IMR-90 (cell line): ENCODE data around the gene POLD1. TPM values are rescaled to one million over a fixed set of nuclear protein-coding genes. Genes with fewer than 3 reads are reported as not detected.

Source experiments
- ATAC-seq: fragments of 200-7000 bp; cut with Tn5 transposase; 2 replicates; pipeline ENCODE4 v1.9.1; 2020; ENCODE audit warnings: low read depth, mild to moderate bottlenecking, moderate library complexity
- BruUV-seq: library from RNA; stranded (reverse); fragments of 400-500 nt; replicated peaks from 2 replicates; lab custom pipeline; 2021; lab: Mats Ljungman, UMichigan
- CTCF ChIA-PET: fragments of 300-600 bp; formaldehyde crosslinking; extraction: SDS; loops from one replicate; lab custom pipeline; 2021; ENCODE audit warnings: antibody characterized with exemption; lab: Yijun Ruan, JAX
- POLR2A ChIA-PET: fragments of 300-600 bp; sonication (Branson Sonifier 250); formaldehyde crosslinking; loops from one replicate; lab custom pipeline; 2022; ENCODE audit warnings: antibody characterized with exemption; ENCODE audit not compliant: unreplicated experiment; lab: Charles Lee
- DNase-seq: peaks from one replicate; pipeline ENCODE4 v3.0.0; 2013
- H2AFZ ChIP-seq: replicated peaks from 2 replicates; pipeline ENCODE3; 2013; ENCODE audit warnings: low read length, mild to moderate bottlenecking; ENCODE audit not compliant: poor library complexity
- H2AK5ac ChIP-seq: 2 replicates; pipeline ENCODE4 v1.6.1; 2013; ENCODE audit warnings: low read depth, low read length, inconsistent platforms
- H2AK9ac ChIP-seq: replicated peaks from 2 replicates; pipeline ENCODE3; 2013; ENCODE audit warnings: mild to moderate bottlenecking, low read depth, low read length, moderate library complexity; ENCODE audit not compliant: poor library complexity
- H2BK120ac ChIP-seq: 2 replicates; pipeline ENCODE4 v1.6.1; 2013; ENCODE audit warnings: low read depth, low read length, inconsistent platforms
- H2BK15ac ChIP-seq: 3 replicates; pipeline ENCODE4 v1.6.1; 2013; ENCODE audit warnings: low read depth, low read length, inconsistent platforms
- H2BK20ac ChIP-seq: 2 replicates; pipeline ENCODE4 v1.6.1; 2013; ENCODE audit warnings: low read depth, mild to moderate bottlenecking, inconsistent platforms, low read length, moderate library complexity
- H2BK5ac ChIP-seq: 2 replicates; pipeline ENCODE4 v1.6.1; 2013; ENCODE audit warnings: mild to moderate bottlenecking, low read depth, low read length, inconsistent platforms; ENCODE audit not compliant: poor library complexity, severe bottlenecking
- H3K14ac ChIP-seq: replicated peaks from 2 replicates; pipeline ENCODE4 v1.6.1; 2013; ENCODE audit warnings: low read depth, low read length, inconsistent platforms
- H3K18ac ChIP-seq: 2 replicates; pipeline ENCODE4 v1.6.1; 2013; ENCODE audit warnings: low read depth, low read length, control low read depth
- H3K23ac ChIP-seq: 2 replicates; pipeline ENCODE4 v1.6.1; 2013; ENCODE audit warnings: low read depth, low read length, inconsistent platforms
- H3K27ac ChIP-seq: 2 replicates; pipeline ENCODE4 v1.5.1; 2013; ENCODE audit warnings: mild to moderate bottlenecking, control low read depth, low read length; ENCODE audit not compliant: insufficient read depth
- H3K27me3 ChIP-seq: 2 replicates; pipeline ENCODE4 v1.6.1; 2013; ENCODE audit warnings: low read length; ENCODE audit not compliant: control insufficient read depth, insufficient read depth
- H3K36me3 ChIP-seq: 2 replicates; pipeline ENCODE4 v1.6.1; 2013; ENCODE audit warnings: low read length, mixed read lengths; ENCODE audit not compliant: control insufficient read depth, insufficient read depth
- H3K4ac ChIP-seq: 2 replicates; pipeline ENCODE4 v1.6.1; 2013; ENCODE audit warnings: low read depth, low read length, inconsistent platforms
- H3K4me1 ChIP-seq: 2 replicates; pipeline ENCODE4 v1.6.1; 2013; ENCODE audit warnings: low read length, mixed read lengths; ENCODE audit not compliant: control insufficient read depth, insufficient read depth
- H3K4me2 ChIP-seq: 2 replicates; pipeline ENCODE4 v1.6.1; 2013; ENCODE audit warnings: low read depth, mild to moderate bottlenecking, control low read depth, low read length, moderate library complexity
- H3K4me3 ChIP-seq: 2 replicates; pipeline ENCODE4 v1.5.1; 2013; ENCODE audit warnings: low read depth, mild to moderate bottlenecking, control low read depth, low read length, moderate library complexity; ENCODE audit not compliant: insufficient read depth
- H3K56ac ChIP-seq: 2 replicates; pipeline ENCODE4 v1.6.1; 2013; ENCODE audit warnings: low read length, inconsistent platforms; ENCODE audit not compliant: insufficient read depth; ENCODE audit errors: extremely low read depth
- H3K79me1 ChIP-seq, 2 experiments: 2 replicates each; pipeline ENCODE4 v1.6.1; 2013; ENCODE audit warnings: low read length in 2 of 2, inconsistent platforms in 1 of 2, low read depth in 1 of 2
- H3K9ac ChIP-seq: 2 replicates; pipeline ENCODE4 v1.6.1; 2013; ENCODE audit warnings: low read depth, low read length, control low read depth
- H3K9me1 ChIP-seq: 2 replicates; pipeline ENCODE4 v1.6.1; 2013; ENCODE audit warnings: low read length, inconsistent platforms; ENCODE audit not compliant: insufficient read depth
- H3K9me3 ChIP-seq: 2 replicates; pipeline ENCODE4 v1.6.1; 2013; ENCODE audit warnings: low read length; ENCODE audit not compliant: control insufficient read depth, insufficient read depth
- H4K20me1 ChIP-seq: 2 replicates; pipeline ENCODE4 v1.6.1; 2013; ENCODE audit warnings: low read length, inconsistent platforms; ENCODE audit not compliant: insufficient read depth
- H4K5ac ChIP-seq: 2 replicates; pipeline ENCODE4 v1.6.1; 2013; ENCODE audit warnings: mild to moderate bottlenecking, low read depth, low read length, control low read depth
- H4K8ac ChIP-seq, 2 experiments: 2 replicates each; pipeline ENCODE4 v1.6.1; 2013; ENCODE audit warnings: low read depth in 2 of 2, low read length in 2 of 2, control low read depth in 1 of 2, inconsistent platforms in 1 of 2
- H4K91ac ChIP-seq: 2 replicates; pipeline ENCODE4 v1.6.1; 2013; ENCODE audit warnings: low read depth, low read length, inconsistent platforms; ENCODE audit not compliant: insufficient read depth
- BHLHE40 ChIP-seq: fragments of 150-350 bp; IDR thresholded peaks from 2 replicates; pipeline ENCODE4 v1.6.1; 2016; ENCODE audit warnings: mild to moderate bottlenecking, low read depth, low read length
- CEBPB ChIP-seq: IDR thresholded peaks from 2 replicates; pipeline ENCODE4 v1.6.1; 2012; ENCODE audit warnings: low read depth, low read length, improper control_type of control experiment
- CHD1 ChIP-seq: IDR thresholded peaks from 2 replicates; pipeline ENCODE4 v1.6.1; 2012; ENCODE audit warnings: low read depth, low read length, improper control_type of control experiment
- ELK1 ChIP-seq: fragments of 150-350 bp; IDR thresholded peaks from 2 replicates; pipeline ENCODE4 v1.6.1; 2016; ENCODE audit warnings: low read depth, mild to moderate bottlenecking, low read length, moderate library complexity, borderline replicate concordance
- FOS ChIP-seq: fragments of 150-350 bp; IDR thresholded peaks from 2 replicates; pipeline ENCODE4 v1.6.1; 2016; ENCODE audit warnings: low read depth, low read length
- MAFK ChIP-seq: IDR thresholded peaks from 2 replicates; pipeline ENCODE4 v1.6.1; 2012; ENCODE audit warnings: low read depth, low read length, improper control_type of control experiment
- MAZ ChIP-seq: IDR thresholded peaks from 2 replicates; pipeline ENCODE4 v1.6.1; 2012; ENCODE audit warnings: low read depth, mild to moderate bottlenecking, low read length, improper control_type of control experiment, moderate library complexity, borderline replicate concordance
- MXI1 ChIP-seq: IDR thresholded peaks from 2 replicates; pipeline ENCODE4 v1.6.1; 2012; ENCODE audit warnings: low read depth, mild to moderate bottlenecking, low read length, moderate library complexity, borderline replicate concordance
- NFE2L2 ChIP-seq: fragments of 150-350 bp; IDR thresholded peaks from 2 replicates; pipeline ENCODE4 v1.6.1; 2016; ENCODE audit warnings: low read depth, mild to moderate bottlenecking, low read length
- POLR2A ChIP-seq: IDR thresholded peaks from 2 replicates; pipeline ENCODE4 v1.6.1; 2012; ENCODE audit warnings: mild to moderate bottlenecking, low read depth, low read length
- RAD21 ChIP-seq: IDR thresholded peaks from 2 replicates; pipeline ENCODE4 v1.6.1; 2012; ENCODE audit warnings: low read length, improper control_type of control experiment
- RCOR1 ChIP-seq: IDR thresholded peaks from 2 replicates; pipeline ENCODE4 v1.6.1; 2012; ENCODE audit warnings: mild to moderate bottlenecking, low read length, improper control_type of control experiment; ENCODE audit not compliant: insufficient replicate concordance
- RFX5 ChIP-seq: IDR thresholded peaks from 2 replicates; pipeline ENCODE4 v1.8.0; 2012; ENCODE audit warnings: low read depth, mild to moderate bottlenecking, low read length, moderate library complexity
- SMC3 ChIP-seq: fragments of 150-350 bp; IDR thresholded peaks from 2 replicates; pipeline ENCODE4 v1.6.1; 2016; ENCODE audit warnings: low read depth, mild to moderate bottlenecking, antibody characterized with exemption, low read length, moderate library complexity
- USF2 ChIP-seq: fragments of 150-350 bp; IDR thresholded peaks from 2 replicates; pipeline ENCODE4 v1.6.1; 2017; ENCODE audit warnings: mild to moderate bottlenecking, antibody characterized with exemption, low read length, low read depth
- WGBS, 2 experiments: methylation state at CpG; one replicate each; pipeline versions ENCODE4 v1.1.5 to v1.1.7; 2013; ENCODE audit warnings: missing lambda C conversion rate in 2 of 2; ENCODE audit not compliant: insufficient read length in 1 of 2; ENCODE audit errors: extremely low coverage in 2 of 2; 5-methylcytosine and 5-hydroxymethylcytosine counted together
- dilution Hi-C: fragments of 300-500 bp; cut with HindIII; formaldehyde crosslinking; loops from one replicate; pipeline ENCODE4 v1.14.3; 2018; ENCODE audit warnings: low sequenced_read_pairs; ENCODE audit not compliant: unreplicated experiment
- in situ Hi-C: fragments of 300-500 bp; cut with MboI; formaldehyde crosslinking; loops from 3 replicates; pipeline ENCODE4 v1.14.3; 2019; ENCODE audit warnings: low sequenced_read_pairs, inconsistent platforms, mixed read lengths
- intact Hi-C: fragments of 100-400 bp; cut with micrococcal nuclease; formaldehyde crosslinking; loops from 2 replicates; pipeline ENCODE4 v1.10.0; 2022
- polyA plus RNA-seq, 3 experiments: library from polyadenylated mRNA; depleted of rRNA; stranded (reverse); fragments of >200 nt; gene quantifications; 2 replicates each; pipeline ENCODE4 v1.2.3, GENCODE V29; 2012; ENCODE audit warnings: low replicate concordance in 1 of 3
- total RNA-seq: library from RNA; depleted of rRNA; stranded (reverse); fragments of >200 nt; gene quantifications from 2 replicates; pipeline ENCODE4 v1.2.3, GENCODE V29; 2012
- TF ChIP-seq, protein P1 (sequence below): conservative IDR thresholded peaks from 2 replicates; pipeline ENCODE4 v1.5.1; 2012; ENCODE audit warnings: mild to moderate bottlenecking, low read depth, low read length, improper control_type of control experiment

The POLD1 gene
- total and polyA plus RNA-seq, 2 of the 4 experiments (the other 2 are of a cell fraction): 13.8 to 28.9 TPM

GRCh38 chr19:50458396-50459066 lies 74.4 kb downstream of the POLD1 start:
- H2BK20ac ChIP-seq: no peak overlapping the region
- TF ChIP-seq POLR2A (no peak), MAZ (no peak), FOS (no peak), MXI1 (no peak), CHD1 (no peak), NFE2L2 (no peak), MAFK (no peak), USF2 (no peak), RAD21 (no peak), BHLHE40 (no peak; the same call in 1 of the 2 replicates), RFX5 (no peak), CEBPB (no peak), ELK1 (no peak), SMC3 (no peak), RCOR1 (no peak)
- TF ChIP-seq, protein P1, sequence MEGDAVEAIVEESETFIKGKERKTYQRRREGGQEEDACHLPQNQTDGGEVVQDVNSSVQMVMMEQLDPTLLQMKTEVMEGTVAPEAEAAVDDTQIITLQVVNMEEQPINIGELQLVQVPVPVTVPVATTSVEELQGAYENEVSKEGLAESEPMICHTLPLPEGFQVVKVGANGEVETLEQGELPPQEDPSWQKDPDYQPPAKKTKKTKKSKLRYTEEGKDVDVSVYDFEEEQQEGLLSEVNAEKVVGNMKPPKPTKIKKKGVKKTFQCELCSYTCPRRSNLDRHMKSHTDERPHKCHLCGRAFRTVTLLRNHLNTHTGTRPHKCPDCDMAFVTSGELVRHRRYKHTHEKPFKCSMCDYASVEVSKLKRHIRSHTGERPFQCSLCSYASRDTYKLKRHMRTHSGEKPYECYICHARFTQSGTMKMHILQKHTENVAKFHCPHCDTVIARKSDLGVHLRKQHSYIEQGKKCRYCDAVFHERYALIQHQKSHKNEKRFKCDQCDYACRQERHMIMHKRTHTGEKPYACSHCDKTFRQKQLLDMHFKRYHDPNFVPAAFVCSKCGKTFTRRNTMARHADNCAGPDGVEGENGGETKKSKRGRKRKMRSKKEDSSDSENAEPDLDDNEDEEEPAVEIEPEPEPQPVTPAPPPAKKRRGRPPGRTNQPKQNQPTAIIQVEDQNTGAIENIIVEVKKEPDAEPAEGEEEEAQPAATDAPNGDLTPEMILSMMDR: no peak
- H3K56ac ChIP-seq: no peak overlapping the region
- H4K91ac ChIP-seq: no peak overlapping the region
- H4K8ac ChIP-seq: no peak overlapping the region
- dilution Hi-C loops (no loop called here), intact Hi-C loops (no loop called here), in situ Hi-C loops (no loop called here)
- DNase-seq (peak; percentile 6), ATAC-seq (peak; percentile 38; the same call in 1 of the 2 replicates)
- CTCF ChIA-PET: no interaction called here
- no peak overlapping the region for H2BK120ac ChIP-seq
- H3K9ac ChIP-seq: no peak overlapping the region
- H2AFZ ChIP-seq: peak overlapping the region; percentile 53
- peak overlapping the region; percentile 14; the same call in 1 of the 2 replicates for H3K4me2 ChIP-seq
- no peaks in the 10 kb centered on the region for H3K36me3 ChIP-seq
- H3K9me3 ChIP-seq: no peaks in the 10 kb centered on the region
- WGBS, 2 experiments: 29% methylated on average over 27 of the region's 50 CpGs; no CpG with 5 or more reads in 1 of the 2 experiments
- H3K4ac ChIP-seq: no peak overlapping the region
- no peak overlapping the region for H2AK5ac ChIP-seq
- H3K4me1 ChIP-seq: no peaks in the 10 kb centered on the region
- peaks cover 12% of the 10 kb centered on the region; the same call in 1 of the 2 replicates for H3K27me3 ChIP-seq
- no peak overlapping the region for H4K5ac ChIP-seq
- H2BK15ac ChIP-seq: no peak overlapping the region
- H3K9me1 ChIP-seq: no peaks in the 10 kb centered on the region
- POLR2A ChIA-PET: no interaction called here
- no peaks in the 10 kb centered on the region for H3K79me1 ChIP-seq
- H3K14ac ChIP-seq: no peak overlapping the region
- no peak overlapping the region for H3K27ac ChIP-seq
- no TSS peak for BruUV-seq
- H2BK5ac ChIP-seq: no peak overlapping the region
- H3K23ac ChIP-seq: no peak overlapping the region
- no peak overlapping the region for H2AK9ac ChIP-seq
- no peak overlapping the region for H3K18ac ChIP-seq
- no peaks in the 10 kb centered on the region for H4K20me1 ChIP-seq
- 0 out of 2 replicates have a peak overlapping the region, but pooled peaks have one; percentile 4 for H3K4me3 ChIP-seq
